HT-29 (cell line): Measurements from ENCODE around the gene SERGEF. TPM values are rescaled to one million over a fixed set of nuclear protein-coding genes. Genes with fewer than 3 reads are reported as not detected.

Source experiments
- DNase-seq: peaks from one replicate; pipeline ENCODE4 v3.0.0-alpha.2; 2015; ENCODE audit warnings: low spot score
- total RNA-seq: library from RNA; depleted of rRNA; stranded (reverse); fragments of >200 nt; shearing (Covaris generic); gene quantifications from 2 replicates; pipeline ENCODE4 v1.2.3, GENCODE V29; 2014

The SERGEF gene
- total RNA-seq, 1 experiment from 2014 or later, result 26.0 TPM

DNA sequence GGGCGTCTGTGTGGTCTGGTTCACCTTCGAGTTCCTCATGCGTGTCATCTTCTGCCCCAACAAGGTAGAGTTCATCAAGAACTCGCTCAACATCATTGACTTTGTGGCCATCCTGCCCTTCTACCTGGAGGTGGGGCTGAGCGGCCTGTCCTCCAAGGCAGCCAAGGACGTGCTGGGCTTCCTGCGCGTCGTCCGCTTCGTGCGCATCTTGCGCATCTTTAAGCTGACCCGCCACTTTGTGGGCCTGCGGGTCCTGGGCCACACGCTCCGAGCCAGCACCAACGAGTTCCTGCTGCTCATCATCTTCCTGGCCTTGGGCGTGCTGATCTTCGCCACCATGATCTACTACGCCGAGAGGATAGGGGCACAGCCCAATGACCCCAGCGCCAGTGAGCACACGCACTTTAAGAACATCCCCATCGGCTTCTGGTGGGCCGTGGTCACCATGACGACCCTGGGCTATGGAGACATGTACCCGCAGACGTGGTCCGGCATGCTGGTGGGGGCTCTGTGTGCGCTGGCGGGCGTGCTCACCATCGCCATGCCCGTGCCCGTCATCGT lies 240.9 kb downstream of the SERGEF start:
- DNase-seq, result no peak

- DNase-seq, result no peak
These were observed 241.4 kb downstream of the SERGEF start for GRCh38 chr11:17771415-17771814.

- no peak for DNase-seq
These were observed 241.9 kb downstream of the SERGEF start for GRCh38 chr11:17770917-17771316.

DNA sequence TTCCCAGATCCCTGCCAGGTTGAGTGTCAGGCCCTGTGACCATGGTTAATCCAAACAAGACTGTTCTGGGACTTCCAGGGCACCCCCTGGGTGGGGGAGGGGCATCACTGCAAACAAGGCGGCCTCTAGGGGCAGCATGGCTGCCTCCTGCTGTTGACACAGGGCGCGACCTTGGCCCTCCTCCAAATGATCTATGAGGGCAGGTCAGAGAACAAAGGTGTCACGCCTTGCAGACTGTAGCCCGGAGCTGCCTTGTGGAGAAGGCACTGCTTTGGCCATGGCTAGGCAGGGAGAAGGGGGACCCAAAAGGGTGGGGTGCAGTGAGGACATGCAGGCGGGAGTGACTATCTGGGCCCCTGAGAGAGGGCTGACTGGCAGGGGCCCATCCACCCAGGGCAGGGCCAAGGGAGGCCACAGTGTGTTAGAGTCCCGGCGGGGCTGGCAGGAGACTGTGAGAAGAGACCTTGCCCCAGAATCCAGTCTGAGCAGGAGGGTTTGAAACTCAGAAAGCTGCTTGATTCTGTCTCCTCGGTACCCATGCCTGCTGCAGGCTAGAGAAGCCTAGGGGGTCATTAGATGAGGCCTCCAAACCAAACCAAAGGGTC lies 242.7 kb downstream of the SERGEF start:
- peak; percentile 49 for DNase-seq

DNA sequence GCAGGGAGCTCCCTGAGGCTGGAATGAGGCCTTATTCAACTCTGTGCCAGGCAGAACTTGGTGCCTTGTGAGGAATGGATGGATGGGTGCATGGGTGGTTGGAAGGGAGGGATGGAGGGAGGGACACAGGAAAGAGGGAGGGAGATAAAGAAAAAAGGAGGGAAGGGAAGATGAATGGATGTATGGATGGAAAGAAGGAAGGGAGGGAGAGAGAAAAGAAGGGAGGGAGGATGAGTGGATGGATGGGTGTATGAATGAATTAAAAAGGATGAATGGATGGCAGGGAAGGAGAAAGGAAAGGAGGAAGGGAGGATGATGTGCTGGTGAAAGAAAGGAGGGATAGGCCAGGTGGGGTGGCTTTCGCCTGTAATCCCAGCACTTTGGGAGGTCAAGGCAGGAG lies 243.6 kb downstream of the SERGEF start:
- no peak for DNase-seq

DNA sequence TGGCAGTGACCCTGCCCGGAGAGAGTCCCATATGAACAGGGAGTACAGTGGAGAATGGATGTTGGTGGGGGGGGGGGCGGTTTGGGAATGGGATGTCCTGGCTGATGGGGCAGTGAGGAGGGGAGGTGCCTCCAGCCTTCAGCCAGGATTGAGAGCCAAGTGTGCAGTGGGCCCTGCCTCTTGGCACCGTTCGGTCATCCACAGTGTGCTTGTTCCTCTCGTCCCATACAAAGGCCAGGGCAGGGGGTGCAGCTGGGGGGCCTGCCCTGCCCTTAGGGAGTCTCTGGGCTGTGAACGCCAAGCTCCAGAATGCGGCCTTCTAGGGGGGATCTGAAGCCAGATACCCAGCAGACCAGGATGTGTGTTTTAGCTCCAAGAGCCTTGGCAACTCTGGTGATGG lies 244.3 kb downstream of the SERGEF start:
- DNase-seq, result no peak

GRCh38 chr11:17767914-17768313 lies 244.9 kb downstream of the SERGEF start:
- no peak for DNase-seq

- DNase-seq, result no peak
These were observed 245.5 kb downstream of the SERGEF start for GRCh38 chr11:17767301-17767885.

DNA sequence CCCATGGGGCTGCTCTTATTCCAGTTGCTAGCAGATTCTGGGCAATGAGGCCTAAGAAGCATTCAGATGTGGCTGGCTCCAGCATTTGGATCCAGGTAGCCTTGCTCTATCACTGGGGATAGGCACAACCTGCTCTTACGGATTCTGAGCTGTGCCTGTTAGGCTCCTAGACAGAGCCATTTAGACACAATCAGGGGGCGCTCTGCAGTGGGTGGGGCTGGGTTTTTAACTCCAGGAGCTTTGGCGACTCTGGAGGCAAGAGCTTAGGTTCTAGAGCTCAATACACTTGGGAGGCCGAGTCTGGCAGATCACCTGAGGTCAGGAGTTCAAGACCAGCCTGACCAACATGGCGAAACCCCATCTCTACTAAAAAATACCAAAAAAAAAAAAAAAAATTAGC lies 246.3 kb downstream of the SERGEF start:
- no peak for DNase-seq

GRCh38 chr11:17766073-17766359 lies 246.8 kb downstream of the SERGEF start:
- DNase-seq, result no peak

GRCh38 chr11:17765356-17766072 lies 247.3 kb downstream of the SERGEF start:
- DNase-seq, result no peak

- DNase-seq, result no peak
These were observed 248.2 kb downstream of the SERGEF start for GRCh38 chr11:17764446-17765218.

DNA sequence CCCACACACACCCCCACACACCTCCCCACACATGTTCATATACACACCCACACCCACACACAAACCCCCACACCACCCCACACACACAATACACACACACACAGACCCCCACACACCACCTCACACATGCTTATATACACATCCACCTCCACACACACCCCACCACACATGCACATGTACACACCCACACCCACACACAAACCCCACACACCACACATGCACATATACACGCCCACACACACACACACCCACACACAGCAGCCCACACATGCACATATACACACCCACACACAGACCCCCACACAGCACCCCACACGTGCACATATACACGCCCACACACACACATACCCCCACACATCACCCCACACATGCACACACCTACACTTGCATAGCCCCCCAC lies 249.1 kb downstream of the SERGEF start:
- DNase-seq, result no peak

DNA sequence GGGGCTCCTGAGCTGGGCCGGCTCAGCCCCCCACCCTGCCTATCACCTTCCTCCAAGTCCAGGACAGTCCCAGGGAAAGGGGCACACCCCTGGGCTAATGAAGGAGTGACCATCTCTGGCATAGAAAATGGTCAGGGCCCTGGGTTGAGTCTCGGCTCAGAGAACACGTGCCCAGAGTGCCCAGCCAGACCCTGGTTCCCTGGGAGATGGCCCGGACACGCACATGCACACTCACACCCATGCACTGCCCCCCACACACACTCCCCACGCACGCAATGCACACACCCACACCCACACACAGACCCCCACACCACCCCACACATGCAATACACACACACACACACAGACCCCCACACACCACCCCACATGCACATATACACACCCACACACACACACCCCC lies 249.6 kb downstream of the SERGEF start:
- DNase-seq, result no peak

DNA sequence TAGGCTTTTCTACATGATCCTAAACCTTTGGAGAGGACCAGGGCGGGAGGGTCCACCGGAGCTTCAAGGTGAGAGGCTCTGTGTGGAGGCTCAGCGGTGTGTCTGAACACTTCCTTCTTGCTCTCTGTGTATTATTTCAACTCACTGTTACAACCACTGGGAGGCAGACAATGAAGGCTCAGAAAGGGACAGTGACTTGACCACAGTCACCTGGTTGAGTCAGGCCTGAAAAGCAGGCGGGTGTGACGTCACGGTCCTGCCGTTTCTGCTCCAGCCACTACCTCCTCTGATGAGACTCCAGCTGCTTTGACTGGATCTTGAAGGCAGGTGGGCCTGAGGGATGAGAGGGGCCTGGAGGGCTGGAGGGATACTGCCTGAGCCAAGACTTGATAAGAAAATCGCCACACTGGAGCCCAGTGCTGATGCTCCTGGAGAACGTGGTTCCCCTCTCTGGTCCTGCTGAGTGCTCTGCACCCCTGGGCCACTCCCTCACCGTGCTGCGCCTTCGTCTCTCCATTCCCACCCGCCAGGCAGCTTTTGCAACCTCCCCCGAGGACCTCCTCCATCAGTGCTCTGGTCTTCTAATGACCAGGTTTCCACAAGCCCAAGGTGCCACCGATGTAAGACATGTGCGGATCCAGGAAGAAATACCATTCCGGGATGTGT lies 250.4 kb downstream of the SERGEF start:
- peak; percentile 50 for DNase-seq

- DNase-seq, result peak; percentile 83
These were observed 252.5 kb downstream of the SERGEF start for GRCh38 chr11:17760102-17761029.

DNA sequence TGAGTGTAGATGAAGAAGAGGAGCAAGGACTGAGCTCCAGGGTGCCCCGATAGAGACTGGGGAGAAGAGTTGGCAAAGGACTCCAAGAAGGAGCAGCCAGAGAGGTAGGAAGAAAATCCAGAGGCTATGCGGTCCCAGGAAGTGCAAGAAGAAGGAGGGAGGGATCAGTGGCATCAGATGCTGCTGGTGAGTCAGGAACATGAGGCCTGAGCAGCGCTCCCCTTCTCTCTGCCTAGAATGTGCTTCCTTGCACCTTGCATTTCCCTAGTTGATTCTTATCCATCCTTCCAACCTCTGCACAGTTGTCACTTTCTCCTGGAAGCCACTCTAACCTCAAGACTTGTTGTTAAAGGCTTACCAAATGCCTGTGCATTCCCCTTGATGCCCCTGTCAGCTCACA lies 257.0 kb downstream of the SERGEF start:
- DNase-seq, result no peak

DNA sequence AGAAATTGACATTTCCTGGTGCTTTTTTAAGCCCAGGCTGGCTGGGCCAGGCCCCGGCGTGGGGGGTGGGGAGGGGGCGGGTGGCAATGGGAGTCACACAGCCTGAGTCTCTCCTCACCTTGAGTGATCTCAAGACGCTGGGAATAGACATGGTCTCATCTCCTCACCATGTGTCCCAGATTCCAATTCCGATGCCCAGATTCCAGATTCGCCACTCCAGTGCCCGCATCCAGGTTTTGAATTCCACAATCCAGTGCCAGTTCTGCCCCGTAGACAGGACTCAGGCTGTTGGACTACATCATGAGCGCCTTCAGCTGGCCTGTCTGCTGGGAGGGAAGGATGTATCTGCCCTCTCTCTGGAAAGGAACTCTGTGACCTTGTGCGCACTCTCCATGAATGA lies 259.2 kb downstream of the SERGEF start:
- DNase-seq, result no peak

GRCh38 chr11:17753153-17753552 lies 259.7 kb downstream of the SERGEF start:
- no peak for DNase-seq

GRCh38 chr11:17752144-17752543 lies 260.7 kb downstream of the SERGEF start:
- DNase-seq, result no peak

- no peak for DNase-seq
These were observed 261.3 kb downstream of the SERGEF start for GRCh38 chr11:17751558-17751957.
